DOHH2 (cell line): ENCODE measurements around the gene DBN1.

Experiments
- CTCF ChIP-seq: fragments of 200-600 bp; sonication (generic); IDR thresholded peaks from one replicate; pipeline ENCODE4 v1.5.1; 2014; ENCODE audit warnings: antibody characterized with exemption, mild to moderate bottlenecking, low read depth, low read length; ENCODE audit not compliant: poor library complexity, severe bottlenecking
- EZH2phosphoT487 ChIP-seq: fragments of 200-600 bp; sonication (generic); IDR thresholded peaks from 2 replicates; pipeline ENCODE4 v1.6.1; 2017; ENCODE audit warnings: borderline replicate concordance, mild to moderate bottlenecking, antibody characterized with exemption, low read length, moderate library complexity, mixed read lengths

GRCh38 chr5:177502886-177503285 is 29.5 kb upstream of the DBN1 start:
- TF ChIP-seq CTCF (no peak), EZH2phosphoT487 (no peak)
